Stomach (tissue), 4 donors: ENCODE results near the gene PHLDB3.

Experiments
- POLR2A ChIP-seq, 4 donors: fragments of 450-650 bp; IDR thresholded peaks; one replicate each; pipeline ENCODE4 v1.6.1; 2016; ENCODE audit warnings: antibody characterized with exemption in 4 of 4, control low read depth in 2 of 4, mild to moderate bottlenecking in 1 of 4, moderate library complexity in 1 of 4
- TF ChIP-seq, protein P1 (sequence below), 7 experiments: fragments of 450-650 bp in 4 of 7; fragments of 200-600 bp in 3 of 7; sonication (generic) in 3 of 7; IDR thresholded peaks; one replicate each; pipeline ENCODE4 v1.5.1; 2016 to 2019; ENCODE audit warnings: antibody characterized with exemption in 7 of 7, control low read depth in 2 of 7, mild to moderate bottlenecking in 1 of 7

DNA sequence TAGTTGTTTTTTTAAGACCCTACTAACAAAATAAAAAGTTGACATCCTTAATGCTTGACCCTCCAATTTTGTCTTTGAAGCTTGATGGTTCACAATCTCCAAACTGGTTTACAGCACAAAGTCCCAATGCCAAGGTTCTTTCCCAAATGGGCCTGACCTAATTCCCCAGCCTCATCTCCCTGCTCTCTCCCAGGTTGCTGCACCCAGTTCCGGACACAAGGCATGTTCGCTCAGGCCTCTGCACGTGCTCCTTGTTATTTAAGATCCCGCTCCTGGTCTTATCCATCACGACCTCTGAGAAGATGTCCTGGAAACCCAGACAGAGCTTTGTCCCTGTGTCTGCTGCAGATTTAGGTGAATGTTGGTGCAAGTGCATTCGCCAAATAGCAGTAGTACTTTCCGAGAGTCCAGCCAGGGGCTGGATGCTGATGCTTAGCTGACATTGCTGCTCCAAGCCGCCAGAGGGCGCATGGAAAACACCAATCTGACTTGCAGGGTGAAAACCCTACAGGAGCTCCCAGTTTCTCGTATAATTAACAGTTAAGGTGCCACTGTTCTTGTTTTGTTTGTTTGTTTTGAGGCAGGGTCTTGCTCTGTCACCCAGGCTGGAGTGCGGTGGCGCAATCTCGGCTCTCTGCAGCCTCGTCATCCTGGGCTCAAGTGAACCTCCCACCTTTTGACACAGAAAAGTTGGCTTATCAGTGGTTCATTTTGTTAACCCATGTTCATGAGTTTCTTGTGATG is 57.6 kb downstream of the PHLDB3 start:
- TF ChIP-seq, protein P1, sequence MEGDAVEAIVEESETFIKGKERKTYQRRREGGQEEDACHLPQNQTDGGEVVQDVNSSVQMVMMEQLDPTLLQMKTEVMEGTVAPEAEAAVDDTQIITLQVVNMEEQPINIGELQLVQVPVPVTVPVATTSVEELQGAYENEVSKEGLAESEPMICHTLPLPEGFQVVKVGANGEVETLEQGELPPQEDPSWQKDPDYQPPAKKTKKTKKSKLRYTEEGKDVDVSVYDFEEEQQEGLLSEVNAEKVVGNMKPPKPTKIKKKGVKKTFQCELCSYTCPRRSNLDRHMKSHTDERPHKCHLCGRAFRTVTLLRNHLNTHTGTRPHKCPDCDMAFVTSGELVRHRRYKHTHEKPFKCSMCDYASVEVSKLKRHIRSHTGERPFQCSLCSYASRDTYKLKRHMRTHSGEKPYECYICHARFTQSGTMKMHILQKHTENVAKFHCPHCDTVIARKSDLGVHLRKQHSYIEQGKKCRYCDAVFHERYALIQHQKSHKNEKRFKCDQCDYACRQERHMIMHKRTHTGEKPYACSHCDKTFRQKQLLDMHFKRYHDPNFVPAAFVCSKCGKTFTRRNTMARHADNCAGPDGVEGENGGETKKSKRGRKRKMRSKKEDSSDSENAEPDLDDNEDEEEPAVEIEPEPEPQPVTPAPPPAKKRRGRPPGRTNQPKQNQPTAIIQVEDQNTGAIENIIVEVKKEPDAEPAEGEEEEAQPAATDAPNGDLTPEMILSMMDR (IDR thresholded peaks at IDR 0.05) = peak in 5 of 7 experiments; percentile 88 to 97 (median 94)
- no peak for TF ChIP-seq POLR2A (IDR thresholded peaks at IDR 0.05)
